Amniotic epithelial cell (primary cell): ENCODE results near the gene YPEL1.

Source experiments
- DNase-seq: peaks from one replicate; pipeline ENCODE4 v3.0.0-alpha.2; 2010; ENCODE audit warnings: low read depth

Gene YPEL1, protein sequence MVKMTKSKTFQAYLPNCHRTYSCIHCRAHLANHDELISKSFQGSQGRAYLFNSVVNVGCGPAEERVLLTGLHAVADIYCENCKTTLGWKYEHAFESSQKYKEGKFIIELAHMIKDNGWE

DNA sequence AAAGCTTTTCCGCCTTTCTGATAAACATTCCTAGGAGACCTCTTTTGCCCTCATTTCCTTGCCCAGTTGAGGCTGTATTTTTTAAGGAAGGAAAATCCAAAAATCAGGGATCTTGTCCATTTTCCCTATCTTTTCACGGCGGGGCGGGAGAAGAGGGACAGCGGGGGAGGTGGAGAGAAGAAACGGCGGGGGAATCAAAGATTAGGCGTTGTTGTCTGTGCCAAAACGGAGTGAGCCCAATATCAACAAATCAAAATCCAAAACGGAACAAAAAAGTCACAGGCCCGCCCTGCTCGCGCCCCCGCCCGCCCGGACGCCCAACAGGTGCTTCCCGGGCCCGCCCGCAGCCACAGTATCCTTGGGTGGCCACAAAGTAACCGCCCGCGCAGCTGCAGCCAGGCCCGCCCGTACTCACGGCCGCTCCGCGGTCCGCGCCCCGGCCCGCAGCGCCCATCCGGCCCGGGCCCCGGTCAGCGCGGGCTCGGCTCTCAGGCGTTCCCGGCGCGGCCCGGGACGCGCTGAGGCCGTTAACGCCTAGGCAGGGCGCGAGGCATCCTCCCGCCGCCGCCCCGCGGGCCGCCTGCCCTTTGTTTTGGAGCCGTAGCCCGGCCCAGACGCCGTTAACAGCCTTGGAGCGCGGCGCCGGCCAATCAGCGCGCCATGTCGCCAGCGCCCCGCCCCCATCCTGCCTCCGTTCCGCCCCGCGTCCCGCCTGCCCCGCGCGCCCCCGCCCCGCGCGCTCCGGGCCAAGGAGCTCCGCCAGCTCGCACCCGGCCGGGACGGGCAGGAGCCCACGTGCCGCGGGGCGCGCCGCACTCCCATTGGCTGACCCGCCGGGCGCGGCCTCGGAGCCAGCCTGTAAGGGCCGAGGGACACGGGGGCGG is at the start of gene YPEL1:
TSS of gene YPEL1 (minus strand) at position 595 of the 884 bp plus-strand sequence. CDS start 25,050 bp downstream, outside the sequence.
- DNase-seq: peak; percentile 93

DNA sequence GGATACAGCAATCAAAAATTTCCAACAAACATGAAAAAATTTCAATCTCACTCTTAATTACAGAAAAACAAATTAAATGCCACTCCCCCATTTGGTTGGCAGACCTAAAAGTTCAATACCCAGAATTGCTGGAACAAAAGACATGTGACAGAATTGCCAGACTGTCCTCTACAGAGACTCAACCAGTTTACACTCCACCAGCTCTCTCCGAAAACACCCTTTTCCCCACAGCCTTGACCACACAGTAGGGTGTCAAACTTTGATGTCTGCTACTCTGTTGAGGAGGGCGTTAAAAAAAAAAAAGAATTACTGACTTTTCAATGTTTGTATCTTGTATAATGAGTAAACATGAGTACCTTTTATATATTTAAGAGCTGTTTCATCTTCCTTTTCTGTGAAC is 44.7 kb upstream of the YPEL1 start:
- DNase-seq: no peak

DNA sequence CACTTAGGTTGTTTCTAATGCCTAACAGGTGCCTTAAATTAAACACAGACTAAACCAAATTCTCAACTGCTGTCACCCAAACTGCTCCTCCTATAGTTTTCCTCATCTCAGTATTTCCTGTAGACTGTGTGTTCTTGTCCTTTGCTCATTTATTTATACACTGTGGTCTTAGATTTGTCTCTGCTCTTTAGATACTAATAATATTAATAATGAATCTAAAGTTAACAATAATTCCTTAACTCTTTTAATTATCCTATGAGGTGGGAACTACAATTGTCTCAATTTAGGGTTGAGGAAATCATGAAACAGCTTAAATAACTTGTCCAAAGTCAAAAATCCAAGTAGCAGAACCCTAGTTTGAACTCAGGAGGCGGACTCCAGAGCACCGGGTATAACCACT is 43.9 kb upstream of the YPEL1 start:
- DNase-seq: no peak

DNA sequence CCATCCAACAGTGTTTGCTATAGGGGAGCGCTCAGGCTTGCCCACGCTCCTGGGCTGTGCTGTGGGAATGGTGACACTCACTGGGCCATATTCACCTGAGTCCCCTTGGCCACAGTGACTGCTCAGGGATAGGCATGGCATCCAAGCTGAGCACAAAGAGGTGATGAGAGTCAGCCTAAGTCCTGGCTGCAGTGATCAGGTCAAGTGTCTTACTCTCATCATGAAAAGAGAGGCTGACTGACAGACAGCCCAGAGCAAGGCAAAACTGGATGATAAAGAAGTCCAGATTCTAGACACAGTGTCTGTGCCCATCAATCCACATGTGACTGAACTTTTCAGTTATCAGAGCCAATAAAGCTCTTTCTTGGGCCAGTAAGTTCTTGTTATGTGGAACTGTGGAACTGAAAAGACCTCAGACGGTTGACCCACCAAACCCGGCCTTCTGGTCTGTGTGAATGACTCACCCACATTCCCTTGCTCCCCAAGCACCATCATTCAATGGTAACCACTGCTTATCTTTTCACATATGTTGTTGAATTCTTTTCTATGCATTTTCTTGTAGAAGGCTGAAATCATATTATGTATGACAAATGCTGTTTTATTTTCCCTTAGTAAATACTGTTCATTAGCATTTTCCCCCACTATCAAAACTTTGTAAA is 43.2 kb upstream of the YPEL1 start:
- peak; percentile 91 for DNase-seq

DNA sequence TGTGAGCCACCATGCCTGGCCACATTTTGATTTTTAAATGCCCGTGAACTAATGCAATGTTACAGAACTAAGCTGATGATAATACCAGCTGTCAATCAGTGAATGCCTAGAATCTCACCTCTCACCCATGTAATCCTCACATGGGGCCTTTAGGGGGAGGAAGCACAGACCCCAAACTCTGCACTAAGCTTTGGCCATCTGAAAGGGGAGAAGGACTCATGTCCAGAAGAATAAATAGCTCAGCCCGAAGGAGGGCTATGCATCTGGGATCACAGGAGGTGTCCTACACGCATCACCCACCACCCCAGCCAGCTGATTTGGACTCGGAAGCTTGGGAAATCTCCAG is 36.0 kb upstream of the YPEL1 start:
- DNase-seq: no peak

DNA sequence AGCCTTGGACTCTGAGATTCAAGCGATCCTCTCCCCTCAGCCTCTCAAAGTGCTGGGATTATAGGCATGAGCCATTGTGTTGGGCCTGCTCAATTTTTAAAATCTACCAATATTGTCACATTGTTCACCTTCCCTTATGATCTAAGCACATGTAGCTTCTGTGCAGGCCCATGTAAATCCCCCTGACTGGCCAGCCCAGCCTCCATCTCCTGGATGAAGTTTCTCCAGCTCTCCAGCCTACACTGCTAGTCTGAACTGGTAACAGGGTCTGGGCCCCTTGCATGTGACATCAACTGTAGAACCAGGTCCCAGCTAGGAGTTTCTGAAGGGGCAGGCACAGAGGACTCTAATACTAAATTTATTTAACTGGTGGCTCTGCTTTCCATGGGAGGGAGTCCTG is 32.8 kb upstream of the YPEL1 start:
- DNase-seq: no peak

DNA sequence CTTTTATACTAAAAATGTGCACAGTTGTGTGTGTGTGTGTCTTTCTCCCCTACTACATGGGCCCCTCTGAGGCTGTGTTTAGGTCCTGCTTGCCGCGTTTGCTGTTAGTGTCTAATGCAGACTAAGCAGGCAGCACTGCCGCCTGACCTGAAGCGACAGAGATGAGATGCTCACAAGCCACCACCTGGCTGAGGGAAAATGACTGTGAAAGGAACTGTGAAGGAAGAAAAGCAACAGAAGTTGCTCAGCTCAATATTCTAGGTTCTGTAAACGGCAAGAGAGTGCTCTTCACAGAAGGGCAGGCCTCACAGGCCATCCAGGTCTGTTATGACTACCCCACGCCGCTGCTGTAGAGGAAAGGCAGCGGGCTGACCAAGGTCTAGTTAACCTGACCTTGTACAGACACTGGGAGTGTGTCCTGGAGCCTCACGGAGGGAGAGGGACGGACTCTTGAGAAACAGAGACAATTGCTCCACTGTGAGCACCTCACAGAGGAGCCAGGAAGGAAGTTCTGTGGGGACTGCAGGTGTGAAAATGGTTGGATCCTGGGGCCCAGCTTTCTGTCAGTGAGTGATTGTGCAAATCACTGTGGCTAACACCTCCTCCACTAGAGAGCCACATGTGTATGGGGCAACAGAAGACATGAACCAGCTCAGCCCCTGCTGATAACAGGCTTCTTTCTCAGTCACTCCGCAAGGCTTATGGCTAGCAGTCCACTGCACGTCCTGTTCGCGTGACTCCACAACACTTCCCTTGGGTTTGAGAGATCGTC is 31.3 kb upstream of the YPEL1 start:
- DNase-seq: peak; percentile 65

DNA sequence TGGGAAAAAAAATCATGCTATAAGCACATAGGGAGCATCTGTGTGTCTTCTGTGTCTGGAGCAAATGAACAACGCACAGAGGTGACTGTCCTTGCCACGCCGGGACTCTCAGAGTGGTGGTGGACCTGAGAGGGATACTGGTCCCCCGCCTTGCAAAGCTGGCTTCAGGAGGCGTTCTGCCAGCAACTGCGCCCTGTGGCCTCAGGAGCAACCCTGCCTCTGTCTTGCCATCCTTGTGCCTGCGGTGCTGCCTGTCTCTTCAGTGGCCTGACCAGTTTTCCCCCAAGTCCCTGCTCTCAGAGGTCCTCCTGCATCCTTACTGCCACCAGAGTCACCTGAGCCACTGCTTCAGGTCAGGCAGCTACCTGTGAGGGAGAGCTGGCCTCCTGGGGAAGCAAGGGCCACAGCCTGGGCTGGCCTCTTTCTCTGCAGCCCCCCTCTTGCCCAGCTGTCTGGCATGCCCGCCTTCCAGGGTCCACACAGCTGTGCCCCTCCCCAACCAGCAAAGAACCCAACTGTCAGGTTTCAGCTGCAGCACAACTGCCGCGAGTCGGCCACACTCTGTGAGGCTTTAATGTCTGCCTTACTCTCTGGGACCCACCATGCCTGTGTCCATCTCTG is 30.4 kb upstream of the YPEL1 start:
- DNase-seq: no peak

DNA sequence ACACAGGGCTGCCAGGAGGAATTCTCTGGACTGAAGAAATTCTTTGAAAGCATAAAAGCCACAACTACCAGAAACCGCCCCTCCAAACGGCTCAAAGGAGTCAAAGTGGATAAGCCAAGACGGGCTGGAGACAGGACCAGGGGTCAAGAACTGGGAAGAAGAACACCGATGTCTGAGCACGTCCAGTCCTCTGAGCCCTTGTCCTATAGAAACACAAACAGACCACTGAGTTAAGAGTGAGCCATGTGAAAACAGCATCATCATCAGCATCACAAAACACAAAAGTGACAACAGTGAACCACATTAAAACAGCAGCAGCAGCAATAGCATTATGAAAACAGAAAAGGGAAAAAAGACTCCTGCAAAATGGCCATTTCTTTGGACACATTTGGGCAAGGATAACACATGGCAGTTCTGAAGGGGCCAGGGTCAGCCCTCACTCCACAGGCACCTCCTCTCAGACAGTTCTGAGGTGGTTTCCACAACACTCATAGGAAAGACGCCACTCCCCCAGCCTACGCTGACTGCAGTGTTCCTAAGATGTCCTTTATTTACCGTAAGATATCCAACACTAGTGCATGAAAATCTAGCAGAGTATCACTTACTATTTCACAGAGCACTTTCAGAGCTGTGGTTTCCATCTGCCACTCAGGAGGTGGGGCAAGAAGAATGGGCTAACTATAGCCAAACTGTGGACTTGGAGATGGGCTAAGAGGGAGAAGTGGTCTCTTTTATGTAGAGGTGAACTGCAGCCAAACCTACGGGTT is 28.6 kb upstream of the YPEL1 start:
- DNase-seq: no peak

DNA sequence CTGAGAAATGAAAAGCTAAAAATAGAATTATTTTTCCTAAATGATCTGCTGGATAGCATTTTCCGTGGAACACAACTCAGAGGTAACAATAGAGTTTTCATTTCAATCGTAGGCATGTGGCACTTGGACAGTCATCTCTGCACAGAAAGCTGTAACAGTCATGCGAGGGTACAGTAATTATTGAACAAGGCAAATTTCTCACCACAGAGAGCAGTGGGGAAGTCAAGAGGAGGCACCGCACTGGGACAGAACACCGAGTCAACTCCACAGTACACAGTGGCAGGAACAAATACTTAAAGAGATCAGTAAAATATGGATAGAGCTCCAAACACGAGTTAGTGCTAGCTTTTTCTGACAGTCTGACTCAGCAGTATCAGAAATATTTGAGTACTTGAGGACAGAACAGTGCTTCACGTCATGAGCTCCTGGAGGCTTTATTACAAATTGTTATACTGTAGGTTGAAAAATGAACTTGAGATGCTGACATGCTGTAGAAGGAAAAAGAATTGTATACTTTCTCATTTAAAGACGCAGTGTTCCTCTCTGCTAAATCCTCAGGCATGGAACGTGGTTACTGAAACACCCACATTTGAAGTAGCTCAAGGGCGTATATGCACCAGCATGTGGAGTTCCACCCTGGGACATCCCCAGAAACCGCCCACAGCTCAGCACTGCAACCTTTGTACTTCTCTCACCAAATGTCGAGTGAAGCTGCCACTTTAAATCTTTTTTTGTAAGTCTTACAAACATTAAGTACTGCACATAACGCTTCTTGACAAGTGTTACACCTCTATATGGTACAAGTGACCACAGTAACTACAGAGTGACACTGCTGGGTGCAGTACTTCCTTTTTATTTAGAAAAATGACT is 27.4 kb upstream of the YPEL1 start:
- peak; percentile 77 for DNase-seq

DNA sequence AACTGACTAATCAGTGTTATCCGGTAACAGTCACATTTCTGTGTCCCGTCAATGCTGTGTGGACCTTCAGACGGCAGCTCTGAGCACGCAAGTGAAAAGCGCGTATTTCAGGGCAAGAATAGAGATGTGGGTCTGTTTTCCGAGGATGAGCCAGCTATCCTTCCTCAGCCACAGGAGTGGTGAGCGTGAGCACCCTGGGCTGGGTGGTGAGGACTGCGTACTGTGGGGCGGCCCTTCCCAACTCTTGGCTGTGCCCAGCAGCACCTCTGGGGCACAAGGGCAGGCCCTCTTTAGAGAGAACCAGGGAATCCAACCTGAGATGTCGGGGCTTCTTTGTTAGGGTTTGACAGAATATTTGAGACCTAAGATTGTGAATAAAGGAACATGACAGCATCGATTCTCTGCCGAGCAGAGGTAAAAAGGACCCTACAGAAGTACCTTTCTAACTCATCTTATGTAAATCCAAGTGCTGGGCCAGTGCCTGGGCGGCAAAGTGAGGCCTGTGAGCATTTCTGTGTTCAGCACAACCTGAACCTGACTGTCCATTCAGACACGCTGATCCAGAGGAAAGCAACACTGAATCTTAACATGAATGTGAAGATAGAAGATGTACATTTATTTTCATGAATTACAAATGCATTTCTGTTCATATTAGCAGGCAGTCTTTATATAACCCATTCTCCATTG is 26.5 kb upstream of the YPEL1 start:
- no peak for DNase-seq

DNA sequence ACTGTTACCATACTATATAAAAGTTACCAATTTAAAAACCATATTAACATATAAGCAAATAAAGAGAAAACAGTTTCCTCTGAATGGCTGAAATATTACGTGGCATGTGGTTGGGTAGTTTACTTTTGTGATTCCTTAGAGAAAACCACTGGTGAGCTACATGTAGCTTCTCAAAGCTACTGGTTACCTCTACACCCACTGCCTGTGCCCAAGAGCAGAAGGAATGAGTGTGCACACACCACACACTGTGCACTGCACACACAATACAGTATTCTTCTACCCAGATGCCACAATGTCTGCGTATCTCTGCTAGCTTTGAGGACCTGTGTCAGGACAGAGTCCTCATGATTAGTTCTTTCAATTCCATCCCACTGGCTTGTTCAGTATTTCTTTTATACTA is 25.5 kb upstream of the YPEL1 start:
- no peak for DNase-seq

DNA sequence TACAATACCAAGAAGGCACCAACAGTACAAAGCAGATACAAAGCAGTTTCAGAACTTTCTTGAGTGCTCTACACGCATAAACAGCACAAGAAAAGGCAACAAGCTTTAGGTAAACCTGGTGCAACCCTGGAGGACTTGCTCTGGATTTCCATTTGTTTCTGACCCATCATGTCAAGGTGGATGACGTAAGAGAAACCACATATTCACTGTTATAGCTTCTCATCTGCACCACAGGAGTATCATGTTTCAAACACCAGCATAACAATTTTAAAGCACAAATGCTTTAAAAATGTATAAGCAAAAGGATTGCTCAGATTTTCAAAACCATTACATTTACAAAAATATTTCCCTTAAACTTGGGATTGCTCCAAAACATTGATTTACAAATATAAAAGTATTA is 25.0 kb upstream of the YPEL1 start:
- DNase-seq: peak; percentile 88

DNA sequence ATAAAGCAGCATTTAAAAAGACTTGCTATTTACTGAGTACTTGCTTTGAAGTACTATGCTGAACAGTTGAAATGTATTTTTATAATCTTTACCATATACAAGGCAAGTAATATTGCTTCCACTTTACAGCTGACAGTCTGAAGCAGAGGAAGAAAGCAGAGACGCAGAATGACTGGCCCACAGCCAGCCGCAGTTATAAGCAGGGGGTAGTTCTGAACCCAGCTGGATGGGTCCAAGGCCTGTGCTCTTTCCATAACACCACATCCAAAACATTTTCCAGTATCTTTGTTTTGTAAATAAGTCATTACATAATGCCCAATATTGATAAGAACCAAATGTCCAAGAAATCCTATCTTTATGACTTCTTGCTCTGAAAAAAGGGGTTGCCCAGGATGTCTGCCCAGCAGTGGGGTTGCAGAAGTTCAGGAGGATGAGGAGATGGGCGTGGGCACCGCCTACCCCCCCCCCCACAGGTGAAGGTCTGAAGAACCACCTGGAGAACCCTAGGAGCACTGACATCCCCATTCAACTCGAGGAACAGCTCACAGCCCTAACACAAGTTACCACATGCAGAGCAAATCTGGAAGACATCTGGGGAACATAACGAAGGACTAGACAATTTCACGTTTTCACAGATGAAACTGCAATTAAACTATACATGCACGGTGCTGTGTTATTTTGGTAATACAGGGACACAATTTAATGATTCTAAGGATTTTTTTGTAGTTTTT is 24.2 kb upstream of the YPEL1 start:
- DNase-seq: no peak

DNA sequence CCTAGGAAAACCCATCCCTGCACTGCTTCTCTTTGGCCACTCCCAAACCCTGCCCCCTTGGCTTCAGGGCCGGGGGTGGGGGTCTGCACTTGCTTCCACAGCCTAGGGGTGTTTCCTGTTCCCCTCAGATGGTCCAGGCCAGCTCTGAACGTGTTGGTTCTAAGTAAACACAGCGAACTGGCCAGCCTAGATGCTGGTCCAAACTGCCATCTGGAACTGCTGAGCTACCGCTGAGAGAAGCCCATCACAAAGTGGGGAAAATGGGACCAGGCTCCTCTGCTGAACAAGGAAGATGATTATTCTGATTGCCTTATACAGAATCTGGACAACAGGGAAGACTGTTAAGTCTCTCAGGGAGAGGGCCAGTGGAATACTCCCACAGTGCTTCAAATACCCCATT is 23.5 kb upstream of the YPEL1 start:
- DNase-seq: no peak

DNA sequence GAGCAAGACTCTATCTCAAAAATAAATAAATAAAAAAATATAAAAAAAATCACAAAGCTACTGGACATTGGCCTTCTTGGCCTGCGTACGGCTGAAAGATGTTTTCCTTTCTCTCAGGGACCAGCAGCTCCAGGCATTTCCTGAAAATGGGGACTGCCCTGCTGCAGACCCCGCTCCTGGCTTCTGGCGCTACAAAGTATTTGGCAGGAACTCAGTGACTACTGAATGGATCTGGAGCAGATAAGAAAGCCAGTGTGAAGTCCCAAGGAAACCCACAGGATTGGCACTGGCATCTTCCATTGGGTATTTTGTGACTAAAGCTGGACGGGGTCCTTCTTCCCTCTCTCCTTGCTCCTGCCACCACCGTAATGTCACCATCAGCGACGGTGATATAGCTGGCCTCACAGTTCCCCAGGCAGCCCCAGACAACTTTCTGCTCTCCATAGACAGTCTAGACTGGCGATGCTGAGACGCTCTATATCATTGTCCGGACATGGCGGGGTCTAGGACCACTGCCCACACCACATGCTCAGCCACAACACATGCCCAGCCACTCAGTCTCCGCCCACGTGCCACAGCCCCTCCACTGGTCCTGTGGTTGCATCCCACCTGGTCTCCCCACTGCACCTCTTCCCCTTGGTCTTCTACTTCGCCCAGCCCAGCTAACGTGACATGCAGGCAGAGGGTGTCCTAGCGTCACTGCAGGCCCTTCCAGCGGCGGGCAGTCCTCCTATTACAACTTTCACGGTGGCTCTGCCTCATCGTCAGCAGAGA is 22.7 kb upstream of the YPEL1 start:
- DNase-seq: no peak

DNA sequence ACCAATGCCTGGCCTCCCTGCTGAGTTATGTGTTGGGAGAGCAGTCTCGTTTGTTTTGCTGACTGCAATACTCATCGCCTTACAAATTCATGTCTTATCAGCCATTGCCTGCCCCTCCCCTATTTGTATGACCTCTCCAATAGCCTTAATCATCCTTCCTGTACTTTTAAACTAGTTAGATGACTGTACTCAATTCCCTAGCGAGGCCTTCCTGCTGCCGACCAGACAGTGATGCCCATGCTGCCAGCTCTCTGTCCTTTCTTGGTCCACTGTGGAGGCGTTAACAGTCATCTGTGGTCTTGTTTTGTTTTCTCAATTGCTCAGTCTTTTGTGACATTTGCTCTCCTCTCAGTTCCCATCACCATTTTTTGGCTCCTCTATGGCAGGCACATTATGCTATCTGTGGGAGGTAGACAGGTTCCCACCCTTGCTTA is 20.3 kb upstream of the YPEL1 start:
- DNase-seq: peak; percentile 82

DNA sequence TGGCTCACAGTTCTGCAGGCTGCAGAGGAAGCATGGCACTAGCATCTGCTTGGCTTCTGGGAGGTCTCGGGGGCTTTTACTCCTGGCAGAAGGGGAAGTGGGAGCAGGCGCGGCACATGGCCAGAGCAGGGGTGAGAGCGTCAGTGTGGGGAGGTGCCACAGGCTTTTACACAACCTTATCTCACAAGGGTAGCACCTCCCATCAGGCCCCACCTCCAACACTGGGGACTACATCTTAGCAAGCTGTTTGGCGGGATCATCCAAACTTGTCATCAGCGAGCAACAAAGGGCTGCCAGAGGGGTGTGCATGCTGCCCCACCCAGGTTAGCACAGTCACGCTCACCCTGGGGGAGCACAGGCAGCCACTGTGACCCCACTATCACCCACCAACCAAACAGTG is 18.9 kb upstream of the YPEL1 start:
- no peak for DNase-seq
